ENCODE data around the gene TMEM120B.

DNA sequence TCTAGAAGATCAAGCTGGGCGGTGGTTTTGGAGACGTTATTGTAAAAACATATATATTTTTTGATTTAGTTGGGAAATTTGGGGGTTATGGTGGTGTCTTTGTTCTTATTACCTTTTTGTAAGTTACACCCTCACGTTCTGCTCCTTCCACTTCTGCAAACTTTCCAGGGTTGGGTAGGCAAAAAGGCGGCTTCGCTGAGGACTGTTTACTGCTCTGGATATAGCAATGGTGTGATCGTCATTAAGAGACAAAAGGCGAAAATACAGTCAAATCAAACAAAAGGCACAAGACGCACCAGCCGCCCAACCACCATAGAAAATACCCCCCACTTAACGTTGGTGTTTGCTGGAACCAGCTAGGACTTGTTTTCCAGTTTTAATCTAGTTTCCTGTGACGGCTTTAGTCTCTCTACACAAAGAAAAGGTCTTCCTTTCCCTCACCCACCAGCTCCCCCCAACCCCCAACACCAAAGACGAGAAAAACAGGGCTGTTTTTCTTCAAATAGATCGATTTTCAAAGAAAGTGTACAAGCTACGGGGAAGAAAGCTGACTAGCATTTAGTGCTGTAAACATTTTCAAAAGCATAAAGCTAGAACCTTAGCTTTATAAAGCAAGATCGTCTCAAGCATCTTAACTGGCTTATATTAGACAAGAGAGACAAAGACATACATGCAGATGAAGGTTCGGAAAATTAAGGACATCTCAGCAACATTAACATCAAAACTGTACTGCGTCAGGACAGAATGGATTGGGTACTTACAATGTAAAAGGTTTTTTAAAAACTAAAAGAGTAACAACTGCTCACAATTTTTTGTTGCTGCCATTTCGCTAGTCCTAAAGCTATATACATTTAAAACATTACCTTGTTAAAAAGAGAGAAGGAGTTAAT, 89.3 kb downstream of the TMEM120B start:
- TF ChIP-seq EZH2phosphoT487 (IDR thresholded peaks at IDR 0.05; ENCODE audit: borderline replicate concordance, low read length), result no peak
- TF ChIP-seq, protein P1, sequence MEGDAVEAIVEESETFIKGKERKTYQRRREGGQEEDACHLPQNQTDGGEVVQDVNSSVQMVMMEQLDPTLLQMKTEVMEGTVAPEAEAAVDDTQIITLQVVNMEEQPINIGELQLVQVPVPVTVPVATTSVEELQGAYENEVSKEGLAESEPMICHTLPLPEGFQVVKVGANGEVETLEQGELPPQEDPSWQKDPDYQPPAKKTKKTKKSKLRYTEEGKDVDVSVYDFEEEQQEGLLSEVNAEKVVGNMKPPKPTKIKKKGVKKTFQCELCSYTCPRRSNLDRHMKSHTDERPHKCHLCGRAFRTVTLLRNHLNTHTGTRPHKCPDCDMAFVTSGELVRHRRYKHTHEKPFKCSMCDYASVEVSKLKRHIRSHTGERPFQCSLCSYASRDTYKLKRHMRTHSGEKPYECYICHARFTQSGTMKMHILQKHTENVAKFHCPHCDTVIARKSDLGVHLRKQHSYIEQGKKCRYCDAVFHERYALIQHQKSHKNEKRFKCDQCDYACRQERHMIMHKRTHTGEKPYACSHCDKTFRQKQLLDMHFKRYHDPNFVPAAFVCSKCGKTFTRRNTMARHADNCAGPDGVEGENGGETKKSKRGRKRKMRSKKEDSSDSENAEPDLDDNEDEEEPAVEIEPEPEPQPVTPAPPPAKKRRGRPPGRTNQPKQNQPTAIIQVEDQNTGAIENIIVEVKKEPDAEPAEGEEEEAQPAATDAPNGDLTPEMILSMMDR (conservative IDR thresholded peaks at IDR 0.05; ENCODE audit: low read depth, low read length), result no peak
